ENCODE measurements around the gene RGS9BP. TPM values are rescaled to one million over a fixed set of nuclear protein-coding genes. Genes with fewer than 3 reads are reported as not detected.

Gene RGS9BP
- total RNA-seq, 4 donors from 2014 or later: 3.9 to 10.6 (median 6.0) TPM

- no peak for DNase-seq
- H3K27me3 ChIP-seq: no peaks in the 10 kb centered on the region
- no peaks in the 10 kb centered on the region for H3K9me3 ChIP-seq
- peaks cover 25 to 28% of the 10 kb centered on the region in 2 donors for H3K4me1 ChIP-seq
- H3K27ac ChIP-seq: no peak overlapping the region
- H3K36me3 ChIP-seq: peaks cover 0 to 78% of the 10 kb centered on the region in 2 donors
- intact Hi-C loops (cut with DNase I; ENCODE audit: low total_unique reads) (no loop called here), in situ Hi-C loops (cut with MboI; ENCODE audit: low sequenced_read_pairs in 4 of 4) (no loop called here)
- no peak overlapping the region for H3K4me3 ChIP-seq
- no peak for ATAC-seq
- no peak for TF ChIP-seq POLR2A (IDR thresholded peaks at IDR 0.05)
- TF ChIP-seq, protein P1, sequence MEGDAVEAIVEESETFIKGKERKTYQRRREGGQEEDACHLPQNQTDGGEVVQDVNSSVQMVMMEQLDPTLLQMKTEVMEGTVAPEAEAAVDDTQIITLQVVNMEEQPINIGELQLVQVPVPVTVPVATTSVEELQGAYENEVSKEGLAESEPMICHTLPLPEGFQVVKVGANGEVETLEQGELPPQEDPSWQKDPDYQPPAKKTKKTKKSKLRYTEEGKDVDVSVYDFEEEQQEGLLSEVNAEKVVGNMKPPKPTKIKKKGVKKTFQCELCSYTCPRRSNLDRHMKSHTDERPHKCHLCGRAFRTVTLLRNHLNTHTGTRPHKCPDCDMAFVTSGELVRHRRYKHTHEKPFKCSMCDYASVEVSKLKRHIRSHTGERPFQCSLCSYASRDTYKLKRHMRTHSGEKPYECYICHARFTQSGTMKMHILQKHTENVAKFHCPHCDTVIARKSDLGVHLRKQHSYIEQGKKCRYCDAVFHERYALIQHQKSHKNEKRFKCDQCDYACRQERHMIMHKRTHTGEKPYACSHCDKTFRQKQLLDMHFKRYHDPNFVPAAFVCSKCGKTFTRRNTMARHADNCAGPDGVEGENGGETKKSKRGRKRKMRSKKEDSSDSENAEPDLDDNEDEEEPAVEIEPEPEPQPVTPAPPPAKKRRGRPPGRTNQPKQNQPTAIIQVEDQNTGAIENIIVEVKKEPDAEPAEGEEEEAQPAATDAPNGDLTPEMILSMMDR (IDR thresholded peaks at IDR 0.05 in 4 of 5, conservative IDR thresholded peaks at IDR 0.05 in 1 of 5): no peak
Measured at GRCh38 chr19:32646556-32646955, 29.1 kb upstream of the RGS9BP start.

DNA sequence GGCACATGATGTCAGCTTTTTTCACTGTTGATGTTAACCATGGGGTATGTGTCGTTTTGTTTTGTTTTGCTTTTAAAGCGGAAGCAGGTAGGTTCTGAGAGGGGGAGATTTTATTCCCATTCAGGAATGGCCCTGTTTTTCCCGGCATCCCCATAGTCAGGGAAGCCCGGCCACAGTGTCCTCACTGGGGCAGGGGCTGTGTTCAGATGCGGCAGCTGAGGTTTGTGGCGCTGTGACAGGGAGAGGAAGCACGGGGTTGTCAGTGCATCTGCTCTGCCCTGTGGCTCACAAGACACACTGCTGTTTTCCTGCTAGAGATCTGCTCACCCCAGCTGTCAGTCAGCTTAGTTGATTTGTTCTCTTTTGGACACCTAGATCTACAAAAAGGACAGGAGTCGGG lies 28.3 kb upstream of the RGS9BP start:
- in situ Hi-C loops (cut with MboI; ENCODE audit: low sequenced_read_pairs in 4 of 4) (no loop called here), intact Hi-C loops (cut with DNase I; ENCODE audit: low total_unique reads) (no loop called here)
- peak overlapping the region in 2 of 4 donors; percentile 94 for H3K27ac ChIP-seq
- no peaks in the 10 kb centered on the region for H3K9me3 ChIP-seq
- no peaks in the 10 kb centered on the region for H3K27me3 ChIP-seq
- TF ChIP-seq POLR2A (IDR thresholded peaks at IDR 0.05): no peak
- TF ChIP-seq, protein P1 (IDR thresholded peaks at IDR 0.05 in 4 of 5, conservative IDR thresholded peaks at IDR 0.05 in 1 of 5): no peak
- DNase-seq (no peak), ATAC-seq (peak in 1 of 2 donors; percentile 5)
- peaks cover 33 to 36% of the 10 kb centered on the region in 2 donors for H3K4me1 ChIP-seq
- no peak overlapping the region for H3K4me3 ChIP-seq
- peaks cover 0 to 70% of the 10 kb centered on the region in 2 donors for H3K36me3 ChIP-seq

GRCh38 chr19:32649751-32650150 lies 25.9 kb upstream of the RGS9BP start:
- H3K27ac ChIP-seq: peak overlapping the region; percentile 88 to 94 (median 94)
- H3K27me3 ChIP-seq: no peaks in the 10 kb centered on the region
- H3K9me3 ChIP-seq: no peaks in the 10 kb centered on the region
- in situ Hi-C loops (cut with MboI; ENCODE audit: low sequenced_read_pairs in 4 of 4): no loop called here
- intact Hi-C loops (cut with DNase I; ENCODE audit: low total_unique reads): loop anchor here (5.0 kb wide), 1 partner anchor 43 kb away; the partner anchor contains the start of gene NUDT19
- DNase-seq: peak; percentile 88 to 94
- H3K36me3 ChIP-seq: peaks cover 0 to 46% of the 10 kb centered on the region in 2 donors
- peak in 1 of 2 donors; percentile 68 for TF ChIP-seq POLR2A (IDR thresholded peaks at IDR 0.05)
- TF ChIP-seq, protein P1 (IDR thresholded peaks at IDR 0.05 in 4 of 5, conservative IDR thresholded peaks at IDR 0.05 in 1 of 5): no peak
- peak overlapping the region in 2 of 4 donors; percentile 8 to 14 for H3K4me3 ChIP-seq
- peaks cover 44% of the 10 kb centered on the region in 2 donors for H3K4me1 ChIP-seq
- peak; percentile 75 to 79 for ATAC-seq

DNA sequence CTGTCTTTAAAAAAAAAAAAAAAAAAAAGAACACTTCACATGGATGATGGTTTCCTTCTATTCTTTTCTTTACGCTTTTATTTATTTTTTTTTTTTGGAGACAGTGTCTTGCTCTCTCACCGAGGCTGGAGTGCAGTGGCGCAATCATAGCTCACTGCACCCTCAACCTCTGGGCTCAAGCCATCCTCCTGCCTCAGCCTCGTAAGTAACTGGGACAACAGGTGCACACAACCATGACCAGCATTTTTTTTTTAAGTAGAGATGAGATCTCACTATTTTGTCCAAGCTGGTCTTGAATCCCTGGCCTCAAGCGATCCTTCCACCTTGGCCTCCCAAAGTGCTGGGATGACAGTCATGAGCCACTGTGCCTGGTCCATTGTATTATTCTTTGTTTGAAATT lies 25.0 kb upstream of the RGS9BP start:
- ATAC-seq (peak; percentile 23 to 27), DNase-seq (peak; percentile 65 to 83)
- Histone ChIP-seq H3K36me3 (peaks cover 0 to 47% of the 10 kb centered on the region in 2 donors), H3K4me1 (peaks cover 44% of the 10 kb centered on the region in 2 donors), H3K4me3 (no peak overlapping the region), H3K27ac (peak overlapping the region; percentile 88 to 94 (median 94)), H3K9me3 (no peaks in the 10 kb centered on the region), H3K27me3 (no peaks in the 10 kb centered on the region)
- TF ChIP-seq, protein P1 (IDR thresholded peaks at IDR 0.05 in 4 of 5, conservative IDR thresholded peaks at IDR 0.05 in 1 of 5): no peak
- TF ChIP-seq POLR2A (IDR thresholded peaks at IDR 0.05): no peak
- intact Hi-C loops (cut with DNase I; ENCODE audit: low total_unique reads): loop anchor here (5.0 kb wide), 1 partner anchor 42 kb away; the partner anchor contains the start of gene NUDT19
- in situ Hi-C loops (cut with MboI; ENCODE audit: low sequenced_read_pairs in 4 of 4): no loop called here

Data from gastrocnemius medialis (tissue), 4 donors.